ENCODE results near the gene COL1A2. TPM values are rescaled to one million over a fixed set of nuclear protein-coding genes. Genes with fewer than 3 reads are reported as not detected.

COL1A2 gene
- total RNA-seq, 1 experiment from 2014 or later = 81.2 TPM

DNA sequence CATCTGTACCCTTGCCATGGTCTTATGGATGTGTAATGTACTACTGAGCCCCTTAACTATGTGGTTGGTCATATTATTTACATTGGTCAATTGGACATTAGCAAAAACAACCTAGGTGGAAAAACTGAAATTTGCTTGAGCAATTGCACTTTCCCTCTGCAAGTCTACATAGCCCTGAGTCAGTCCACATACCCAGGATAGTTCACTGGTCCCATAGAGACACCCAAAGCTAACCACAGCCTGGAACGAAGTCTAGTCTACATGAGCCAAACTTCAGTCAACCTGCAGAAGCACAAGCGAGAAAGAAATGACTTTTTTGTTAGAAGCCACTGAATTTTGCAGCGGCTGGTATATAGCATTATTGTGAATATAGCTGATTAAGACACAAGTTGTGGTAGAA, 37.6 kb upstream of the COL1A2 start:
- TF ChIP-seq, protein P1, sequence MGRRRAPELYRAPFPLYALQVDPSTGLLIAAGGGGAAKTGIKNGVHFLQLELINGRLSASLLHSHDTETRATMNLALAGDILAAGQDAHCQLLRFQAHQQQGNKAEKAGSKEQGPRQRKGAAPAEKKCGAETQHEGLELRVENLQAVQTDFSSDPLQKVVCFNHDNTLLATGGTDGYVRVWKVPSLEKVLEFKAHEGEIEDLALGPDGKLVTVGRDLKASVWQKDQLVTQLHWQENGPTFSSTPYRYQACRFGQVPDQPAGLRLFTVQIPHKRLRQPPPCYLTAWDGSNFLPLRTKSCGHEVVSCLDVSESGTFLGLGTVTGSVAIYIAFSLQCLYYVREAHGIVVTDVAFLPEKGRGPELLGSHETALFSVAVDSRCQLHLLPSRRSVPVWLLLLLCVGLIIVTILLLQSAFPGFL (CRISPR knock-in tag; IDR thresholded peaks at IDR 0.05; ENCODE audit: borderline replicate concordance) = no peak
- no peak for TF ChIP-seq PRRX2 (CRISPR knock-in tag; IDR thresholded peaks at IDR 0.05)
- TF ChIP-seq GTF2I (CRISPR knock-in tag; conservative IDR thresholded peaks at IDR 0.05) = no peak
- TF ChIP-seq ZNF138 (CRISPR knock-in tag; conservative IDR thresholded peaks at IDR 0.05) = no peak
- TF ChIP-seq, protein P2, sequence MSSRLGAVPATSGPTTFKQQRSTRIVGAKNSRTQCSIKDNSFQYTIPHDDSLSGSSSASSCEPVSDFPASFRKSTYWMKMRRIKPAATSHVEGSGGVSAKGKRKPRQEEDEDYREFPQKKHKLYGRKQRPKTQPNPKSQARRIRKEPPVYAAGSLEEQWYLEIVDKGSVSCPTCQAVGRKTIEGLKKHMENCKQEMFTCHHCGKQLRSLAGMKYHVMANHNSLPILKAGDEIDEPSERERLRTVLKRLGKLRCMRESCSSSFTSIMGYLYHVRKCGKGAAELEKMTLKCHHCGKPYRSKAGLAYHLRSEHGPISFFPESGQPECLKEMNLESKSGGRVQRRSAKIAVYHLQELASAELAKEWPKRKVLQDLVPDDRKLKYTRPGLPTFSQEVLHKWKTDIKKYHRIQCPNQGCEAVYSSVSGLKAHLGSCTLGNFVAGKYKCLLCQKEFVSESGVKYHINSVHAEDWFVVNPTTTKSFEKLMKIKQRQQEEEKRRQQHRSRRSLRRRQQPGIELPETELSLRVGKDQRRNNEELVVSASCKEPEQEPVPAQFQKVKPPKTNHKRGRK (CRISPR knock-in tag; IDR thresholded peaks at IDR 0.05; ENCODE audit: borderline replicate concordance) = no peak
- H3K27ac Mint-ChIP-seq = no peak overlapping the region
- ChIA-PET POLR2A (no interaction called here), CTCF (no interaction called here)
- ATAC-seq = no peak
- peaks cover 10% of the 10 kb centered on the region; the same call in 1 of the 2 replicates for H3K4me1 Mint-ChIP-seq
- peaks cover 8% of the 10 kb centered on the region for H3K9me3 Mint-ChIP-seq
- H3K4me3 Mint-ChIP-seq = no peak overlapping the region
- H3K27me3 Mint-ChIP-seq (ENCODE audit: low read depth) = no peaks in the 10 kb centered on the region
- DNase-seq (ENCODE audit: low spot score) = no peak
- no peaks in the 10 kb centered on the region for H3K36me3 Mint-ChIP-seq

DNA sequence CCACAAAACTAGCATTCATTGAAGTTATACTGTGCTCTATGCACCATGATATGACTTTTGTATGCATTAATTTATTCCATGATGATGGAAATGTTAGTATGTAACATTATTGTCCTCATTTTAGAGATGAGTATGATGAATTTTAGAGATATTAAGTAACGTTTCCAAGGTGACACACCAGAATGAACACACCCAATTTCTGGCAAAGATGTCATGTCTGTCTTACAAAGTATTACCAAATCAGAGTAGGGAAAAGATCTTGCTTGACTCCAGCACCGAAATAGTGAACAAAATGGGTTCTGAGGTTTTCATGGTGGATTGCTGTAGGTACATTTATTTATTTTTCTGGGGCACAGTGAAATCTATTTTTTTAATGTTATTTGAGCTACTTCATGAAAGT, 33.8 kb upstream of the COL1A2 start:
- ChIA-PET POLR2A (no interaction called here), CTCF (interaction anchor here (1.3 kb wide), 1 partner anchor 72 kb away, joined by 3 read pairs; no protein-coding TSS in a partner anchor)
- Mint-ChIP-seq H3K36me3 (no peaks in the 10 kb centered on the region), H3K27me3 (ENCODE audit: low read depth) (no peaks in the 10 kb centered on the region), H3K4me3 (no peak overlapping the region), H3K9me3 (peaks cover 13% of the 10 kb centered on the region), H3K4me1 (peaks cover 8% of the 10 kb centered on the region), H3K27ac (no peak overlapping the region)
- DNase-seq (ENCODE audit: low spot score) (no peak), ATAC-seq (no peak)
- TF ChIP-seq, protein P3, sequence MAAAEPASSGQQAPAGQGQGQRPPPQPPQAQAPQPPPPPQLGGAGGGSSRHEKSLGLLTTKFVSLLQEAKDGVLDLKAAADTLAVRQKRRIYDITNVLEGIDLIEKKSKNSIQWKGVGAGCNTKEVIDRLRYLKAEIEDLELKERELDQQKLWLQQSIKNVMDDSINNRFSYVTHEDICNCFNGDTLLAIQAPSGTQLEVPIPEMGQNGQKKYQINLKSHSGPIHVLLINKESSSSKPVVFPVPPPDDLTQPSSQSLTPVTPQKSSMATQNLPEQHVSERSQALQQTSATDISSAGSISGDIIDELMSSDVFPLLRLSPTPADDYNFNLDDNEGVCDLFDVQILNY (CRISPR knock-in tag; IDR thresholded peaks at IDR 0.05) = no peak
- TF ChIP-seq HMGA2 (CRISPR knock-in tag; IDR thresholded peaks at IDR 0.05) = no peak
- no peak for TF ChIP-seq CREM (CRISPR knock-in tag; IDR thresholded peaks at IDR 0.05)
- no peak for TF ChIP-seq ZNF416 (CRISPR knock-in tag; IDR thresholded peaks at IDR 0.05)
- no peak for TF ChIP-seq ZNF263 (CRISPR knock-in tag; IDR thresholded peaks at IDR 0.05; ENCODE audit: low read depth)
- no peak for TF ChIP-seq GABPB1 (CRISPR knock-in tag; IDR thresholded peaks at IDR 0.05)
- no peak for TF ChIP-seq ATF1 (CRISPR knock-in tag; IDR thresholded peaks at IDR 0.05)
- TF ChIP-seq GTF2I (CRISPR knock-in tag; conservative IDR thresholded peaks at IDR 0.05) = no peak
- TF ChIP-seq, protein P4, sequence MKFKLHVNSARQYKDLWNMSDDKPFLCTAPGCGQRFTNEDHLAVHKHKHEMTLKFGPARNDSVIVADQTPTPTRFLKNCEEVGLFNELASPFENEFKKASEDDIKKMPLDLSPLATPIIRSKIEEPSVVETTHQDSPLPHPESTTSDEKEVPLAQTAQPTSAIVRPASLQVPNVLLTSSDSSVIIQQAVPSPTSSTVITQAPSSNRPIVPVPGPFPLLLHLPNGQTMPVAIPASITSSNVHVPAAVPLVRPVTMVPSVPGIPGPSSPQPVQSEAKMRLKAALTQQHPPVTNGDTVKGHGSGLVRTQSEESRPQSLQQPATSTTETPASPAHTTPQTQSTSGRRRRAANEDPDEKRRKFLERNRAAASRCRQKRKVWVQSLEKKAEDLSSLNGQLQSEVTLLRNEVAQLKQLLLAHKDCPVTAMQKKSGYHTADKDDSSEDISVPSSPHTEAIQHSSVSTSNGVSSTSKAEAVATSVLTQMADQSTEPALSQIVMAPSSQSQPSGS (CRISPR knock-in tag; IDR thresholded peaks at IDR 0.05; ENCODE audit: borderline replicate concordance, low read depth) = no peak
- TF ChIP-seq, protein P5, sequence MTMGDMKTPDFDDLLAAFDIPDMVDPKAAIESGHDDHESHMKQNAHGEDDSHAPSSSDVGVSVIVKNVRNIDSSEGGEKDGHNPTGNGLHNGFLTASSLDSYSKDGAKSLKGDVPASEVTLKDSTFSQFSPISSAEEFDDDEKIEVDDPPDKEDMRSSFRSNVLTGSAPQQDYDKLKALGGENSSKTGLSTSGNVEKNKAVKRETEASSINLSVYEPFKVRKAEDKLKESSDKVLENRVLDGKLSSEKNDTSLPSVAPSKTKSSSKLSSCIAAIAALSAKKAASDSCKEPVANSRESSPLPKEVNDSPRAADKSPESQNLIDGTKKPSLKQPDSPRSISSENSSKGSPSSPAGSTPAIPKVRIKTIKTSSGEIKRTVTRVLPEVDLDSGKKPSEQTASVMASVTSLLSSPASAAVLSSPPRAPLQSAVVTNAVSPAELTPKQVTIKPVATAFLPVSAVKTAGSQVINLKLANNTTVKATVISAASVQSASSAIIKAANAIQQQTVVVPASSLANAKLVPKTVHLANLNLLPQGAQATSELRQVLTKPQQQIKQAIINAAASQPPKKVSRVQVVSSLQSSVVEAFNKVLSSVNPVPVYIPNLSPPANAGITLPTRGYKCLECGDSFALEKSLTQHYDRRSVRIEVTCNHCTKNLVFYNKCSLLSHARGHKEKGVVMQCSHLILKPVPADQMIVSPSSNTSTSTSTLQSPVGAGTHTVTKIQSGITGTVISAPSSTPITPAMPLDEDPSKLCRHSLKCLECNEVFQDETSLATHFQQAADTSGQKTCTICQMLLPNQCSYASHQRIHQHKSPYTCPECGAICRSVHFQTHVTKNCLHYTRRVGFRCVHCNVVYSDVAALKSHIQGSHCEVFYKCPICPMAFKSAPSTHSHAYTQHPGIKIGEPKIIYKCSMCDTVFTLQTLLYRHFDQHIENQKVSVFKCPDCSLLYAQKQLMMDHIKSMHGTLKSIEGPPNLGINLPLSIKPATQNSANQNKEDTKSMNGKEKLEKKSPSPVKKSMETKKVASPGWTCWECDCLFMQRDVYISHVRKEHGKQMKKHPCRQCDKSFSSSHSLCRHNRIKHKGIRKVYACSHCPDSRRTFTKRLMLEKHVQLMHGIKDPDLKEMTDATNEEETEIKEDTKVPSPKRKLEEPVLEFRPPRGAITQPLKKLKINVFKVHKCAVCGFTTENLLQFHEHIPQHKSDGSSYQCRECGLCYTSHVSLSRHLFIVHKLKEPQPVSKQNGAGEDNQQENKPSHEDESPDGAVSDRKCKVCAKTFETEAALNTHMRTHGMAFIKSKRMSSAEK (CRISPR knock-in tag; IDR thresholded peaks at IDR 0.05; ENCODE audit: borderline replicate concordance) = no peak
- TF ChIP-seq, protein P6, sequence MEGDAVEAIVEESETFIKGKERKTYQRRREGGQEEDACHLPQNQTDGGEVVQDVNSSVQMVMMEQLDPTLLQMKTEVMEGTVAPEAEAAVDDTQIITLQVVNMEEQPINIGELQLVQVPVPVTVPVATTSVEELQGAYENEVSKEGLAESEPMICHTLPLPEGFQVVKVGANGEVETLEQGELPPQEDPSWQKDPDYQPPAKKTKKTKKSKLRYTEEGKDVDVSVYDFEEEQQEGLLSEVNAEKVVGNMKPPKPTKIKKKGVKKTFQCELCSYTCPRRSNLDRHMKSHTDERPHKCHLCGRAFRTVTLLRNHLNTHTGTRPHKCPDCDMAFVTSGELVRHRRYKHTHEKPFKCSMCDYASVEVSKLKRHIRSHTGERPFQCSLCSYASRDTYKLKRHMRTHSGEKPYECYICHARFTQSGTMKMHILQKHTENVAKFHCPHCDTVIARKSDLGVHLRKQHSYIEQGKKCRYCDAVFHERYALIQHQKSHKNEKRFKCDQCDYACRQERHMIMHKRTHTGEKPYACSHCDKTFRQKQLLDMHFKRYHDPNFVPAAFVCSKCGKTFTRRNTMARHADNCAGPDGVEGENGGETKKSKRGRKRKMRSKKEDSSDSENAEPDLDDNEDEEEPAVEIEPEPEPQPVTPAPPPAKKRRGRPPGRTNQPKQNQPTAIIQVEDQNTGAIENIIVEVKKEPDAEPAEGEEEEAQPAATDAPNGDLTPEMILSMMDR (IDR thresholded peaks at IDR 0.05) = no peak
- TF ChIP-seq, protein P7, sequence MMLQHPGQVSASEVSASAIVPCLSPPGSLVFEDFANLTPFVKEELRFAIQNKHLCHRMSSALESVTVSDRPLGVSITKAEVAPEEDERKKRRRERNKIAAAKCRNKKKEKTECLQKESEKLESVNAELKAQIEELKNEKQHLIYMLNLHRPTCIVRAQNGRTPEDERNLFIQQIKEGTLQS (CRISPR knock-in tag; conservative IDR thresholded peaks at IDR 0.05) = no peak
- TF ChIP-seq, protein P8, sequence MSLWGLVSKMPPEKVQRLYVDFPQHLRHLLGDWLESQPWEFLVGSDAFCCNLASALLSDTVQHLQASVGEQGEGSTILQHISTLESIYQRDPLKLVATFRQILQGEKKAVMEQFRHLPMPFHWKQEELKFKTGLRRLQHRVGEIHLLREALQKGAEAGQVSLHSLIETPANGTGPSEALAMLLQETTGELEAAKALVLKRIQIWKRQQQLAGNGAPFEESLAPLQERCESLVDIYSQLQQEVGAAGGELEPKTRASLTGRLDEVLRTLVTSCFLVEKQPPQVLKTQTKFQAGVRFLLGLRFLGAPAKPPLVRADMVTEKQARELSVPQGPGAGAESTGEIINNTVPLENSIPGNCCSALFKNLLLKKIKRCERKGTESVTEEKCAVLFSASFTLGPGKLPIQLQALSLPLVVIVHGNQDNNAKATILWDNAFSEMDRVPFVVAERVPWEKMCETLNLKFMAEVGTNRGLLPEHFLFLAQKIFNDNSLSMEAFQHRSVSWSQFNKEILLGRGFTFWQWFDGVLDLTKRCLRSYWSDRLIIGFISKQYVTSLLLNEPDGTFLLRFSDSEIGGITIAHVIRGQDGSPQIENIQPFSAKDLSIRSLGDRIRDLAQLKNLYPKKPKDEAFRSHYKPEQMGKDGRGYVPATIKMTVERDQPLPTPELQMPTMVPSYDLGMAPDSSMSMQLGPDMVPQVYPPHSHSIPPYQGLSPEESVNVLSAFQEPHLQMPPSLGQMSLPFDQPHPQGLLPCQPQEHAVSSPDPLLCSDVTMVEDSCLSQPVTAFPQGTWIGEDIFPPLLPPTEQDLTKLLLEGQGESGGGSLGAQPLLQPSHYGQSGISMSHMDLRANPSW (CRISPR knock-in tag; conservative IDR thresholded peaks at IDR 0.05; ENCODE audit: low read depth) = no peak

Measured in WTC11 (cell line).